ENCODE results near the gene LRRFIP1.

DNA sequence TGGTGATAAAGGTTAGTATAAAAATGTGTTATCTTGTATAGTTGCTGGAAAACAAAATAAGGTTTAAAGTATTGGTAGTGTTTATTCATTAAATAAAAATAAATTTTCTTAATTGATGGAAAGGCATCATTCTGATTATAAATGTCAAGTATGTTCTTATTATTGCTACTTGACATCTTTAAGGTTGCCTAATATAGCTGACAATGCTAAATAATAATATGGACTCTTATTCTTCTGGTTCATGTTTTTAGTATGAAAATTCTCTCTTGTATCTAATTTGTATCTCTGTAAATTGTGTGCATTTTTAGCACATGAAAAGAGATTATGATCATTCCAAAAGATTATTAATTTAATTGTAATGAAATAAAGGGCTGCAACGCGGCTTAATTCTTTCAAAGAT lies 196.2 kb downstream of the LRRFIP1 start:
- TF ChIP-seq, protein P1, sequence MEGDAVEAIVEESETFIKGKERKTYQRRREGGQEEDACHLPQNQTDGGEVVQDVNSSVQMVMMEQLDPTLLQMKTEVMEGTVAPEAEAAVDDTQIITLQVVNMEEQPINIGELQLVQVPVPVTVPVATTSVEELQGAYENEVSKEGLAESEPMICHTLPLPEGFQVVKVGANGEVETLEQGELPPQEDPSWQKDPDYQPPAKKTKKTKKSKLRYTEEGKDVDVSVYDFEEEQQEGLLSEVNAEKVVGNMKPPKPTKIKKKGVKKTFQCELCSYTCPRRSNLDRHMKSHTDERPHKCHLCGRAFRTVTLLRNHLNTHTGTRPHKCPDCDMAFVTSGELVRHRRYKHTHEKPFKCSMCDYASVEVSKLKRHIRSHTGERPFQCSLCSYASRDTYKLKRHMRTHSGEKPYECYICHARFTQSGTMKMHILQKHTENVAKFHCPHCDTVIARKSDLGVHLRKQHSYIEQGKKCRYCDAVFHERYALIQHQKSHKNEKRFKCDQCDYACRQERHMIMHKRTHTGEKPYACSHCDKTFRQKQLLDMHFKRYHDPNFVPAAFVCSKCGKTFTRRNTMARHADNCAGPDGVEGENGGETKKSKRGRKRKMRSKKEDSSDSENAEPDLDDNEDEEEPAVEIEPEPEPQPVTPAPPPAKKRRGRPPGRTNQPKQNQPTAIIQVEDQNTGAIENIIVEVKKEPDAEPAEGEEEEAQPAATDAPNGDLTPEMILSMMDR (IDR thresholded peaks at IDR 0.05; ENCODE audit: insufficient read depth, low read length) = no peak
- TF ChIP-seq GABPA (IDR thresholded peaks at IDR 0.05; ENCODE audit: low read depth) (no peak), POLR2AphosphoS5 (IDR thresholded peaks at IDR 0.05; ENCODE audit: low read depth) (no peak)
